D721Med (cell line): ENCODE measurements around the gene SLX4IP.

Experiments used
- DNase-seq: peaks from one replicate; pipeline ENCODE4 v3.0.0; 2011; ENCODE audit warnings: low spot score; ENCODE audit not compliant: insufficient read length
- FAIRE-seq: peaks from 2 replicates; lab custom pipeline; 2011; peaks lifted over from hg19 to GRCh38; lab: Jason Lieb, UNC
- CTCF ChIP-seq: IDR thresholded peaks from 2 replicates; pipeline ENCODE4 v1.5.1; 2012; ENCODE audit warnings: mild to moderate bottlenecking, control low read depth; ENCODE audit not compliant: insufficient read depth; ENCODE audit errors: missing control alignments

Gene SLX4IP

DNA sequence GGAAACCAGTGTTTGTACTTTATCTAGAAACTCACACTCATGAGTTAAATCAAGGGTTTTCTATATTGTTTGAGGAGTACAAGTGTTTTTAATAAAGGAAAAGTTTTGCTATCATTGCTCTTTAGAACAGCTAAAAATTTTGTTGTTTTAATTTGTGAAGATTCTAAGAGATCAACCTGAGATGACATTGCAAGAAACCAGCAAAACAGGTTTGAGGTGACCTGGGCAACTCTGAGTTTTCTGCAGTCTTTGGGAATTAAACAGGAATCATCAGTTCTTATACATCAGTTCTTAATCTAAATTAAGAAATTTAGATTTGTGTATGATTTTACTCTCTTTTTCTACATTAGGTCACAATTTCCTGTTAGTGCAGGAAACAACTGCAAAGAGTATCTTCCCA, 124.2 kb downstream of the SLX4IP start:
- no peak for TF ChIP-seq CTCF
- FAIRE-seq, result no peak

DNA sequence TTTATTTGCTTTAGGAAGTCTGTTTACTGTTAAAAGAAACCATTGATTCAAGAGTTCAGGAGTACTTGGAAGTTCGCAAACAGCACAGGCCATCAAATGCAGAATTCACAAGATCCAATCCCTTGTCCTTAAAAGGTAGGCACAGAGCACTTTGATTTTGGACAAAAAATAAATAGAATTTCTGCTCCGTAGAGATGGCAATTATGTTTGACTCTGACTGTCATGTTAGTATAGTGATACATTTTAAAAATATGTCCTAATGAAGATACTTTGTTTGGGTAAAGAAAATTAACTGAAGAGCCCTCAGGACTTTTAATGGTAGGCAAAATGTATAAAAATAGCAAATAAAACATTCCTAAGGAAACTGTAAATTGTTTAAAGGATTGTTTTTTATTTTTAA, 125.6 kb downstream of the SLX4IP start:
- DNase-seq (no peak), FAIRE-seq (no peak)
- no peak for TF ChIP-seq CTCF

More for the DNA sequence above, 124.2 kb downstream of the SLX4IP start:
- no peak for DNase-seq

- DNase-seq (no peak), FAIRE-seq (no peak)
- no peak for TF ChIP-seq CTCF
These were observed 126.2 kb downstream of the SLX4IP start for GRCh38 chr20:10561302-10561701.

DNA sequence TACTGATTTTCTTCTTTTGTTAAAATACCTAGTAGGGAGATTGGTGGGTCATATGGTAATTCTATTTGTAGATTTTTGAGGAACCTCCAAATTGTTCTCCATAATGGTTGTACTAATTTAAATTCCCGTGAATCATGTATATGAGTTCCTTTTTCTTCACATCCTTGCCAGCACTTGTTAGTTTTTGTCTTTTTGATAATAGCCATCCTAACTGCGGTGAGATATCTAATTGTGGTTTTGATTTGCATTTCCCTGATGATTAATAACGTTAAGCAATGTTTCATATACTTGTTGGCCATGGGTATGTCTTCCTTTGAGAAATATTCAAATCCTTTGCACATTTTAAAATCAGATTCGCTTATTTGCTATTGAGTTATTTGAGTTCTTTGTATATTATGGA, 127.8 kb downstream of the SLX4IP start:
- no peak for DNase-seq
- no peak for FAIRE-seq
- no peak for TF ChIP-seq CTCF

- FAIRE-seq, result no peak
- no peak for DNase-seq
- no peak for TF ChIP-seq CTCF
These were observed 128.9 kb downstream of the SLX4IP start for GRCh38 chr20:10563935-10564492.

- FAIRE-seq, result no peak
- no peak for DNase-seq
These were observed 130.3 kb downstream of the SLX4IP start for GRCh38 chr20:10565191-10565921.

More at GRCh38 chr20:10565191-10565921, 130.3 kb downstream of the SLX4IP start:
- no peak for TF ChIP-seq CTCF
